Common myeloid progenitor, CD34-positive (primary cell): ENCODE measurements around the gene LRRC42.
A peak's percentile ranks its signal among the peaks of the same experiment; 100 is the strongest.

Source experiments
- CTCF ChIA-PET: fragments of 350-600 bp; sonication (Branson Sonifier 250); formaldehyde crosslinking; loops from one replicate; lab custom pipeline; 2021; ENCODE audit warnings: antibody characterized with exemption; lab: Charles Lee
- POLR2A ChIA-PET: fragments of 350-600 bp; sonication (Branson Sonifier 250); formaldehyde crosslinking; loops from one replicate; lab custom pipeline; 2021; ENCODE audit warnings: antibody characterized with exemption; lab: Charles Lee
- DNase-seq, 3 donors: peaks; one replicate each; pipeline versions ENCODE4 v3.0.0 to v3.0.0-alpha.2; 2013
- H3K27ac ChIP-seq, 2 experiments: 1 replicate in 1 of 2; 2 replicates in 1 of 2; pipeline ENCODE4 v1.7.0; 2013; ENCODE audit warnings: inconsistent platforms in 2 of 2, low read length in 2 of 2, mild to moderate bottlenecking in 2 of 2, low read depth in 1 of 2, moderate library complexity in 1 of 2; ENCODE audit not compliant: severe bottlenecking in 2 of 2, insufficient read depth in 1 of 2, poor library complexity in 1 of 2
- H3K27me3 ChIP-seq, 5 experiments: replicated peaks in 2 of 5; 1 replicate in 3 of 5; 2 replicates in 2 of 5; pipeline versions ENCODE4 v1.6.1 to v1.7.0; 2013; ENCODE audit warnings: low read length in 4 of 5, mild to moderate bottlenecking in 2 of 5, moderate library complexity in 2 of 5, inconsistent platforms in 1 of 5; ENCODE audit not compliant: insufficient read depth in 5 of 5, control insufficient read depth in 4 of 5
- H3K36me3 ChIP-seq, 4 experiments: 1 replicate in 2 of 4; 2 replicates in 2 of 4; pipeline versions ENCODE4 v1.6.1 to v1.7.0; 2013; ENCODE audit warnings: low read length in 3 of 4, control low read depth in 1 of 4, mild to moderate bottlenecking in 1 of 4; ENCODE audit not compliant: control insufficient read depth in 4 of 4, insufficient read depth in 4 of 4
- H3K4me1 ChIP-seq, 4 experiments: 1 replicate in 3 of 4; 2 replicates in 1 of 4; pipeline versions ENCODE4 v1.6.1 to v1.7.1; 2013; ENCODE audit warnings: low read length in 3 of 4, mild to moderate bottlenecking in 3 of 4, control low read depth in 1 of 4, inconsistent platforms in 1 of 4, moderate library complexity in 1 of 4; ENCODE audit not compliant: control insufficient read depth in 4 of 4, insufficient read depth in 4 of 4; ENCODE audit errors: control extremely low read depth in 1 of 4
- H3K4me3 ChIP-seq, 7 experiments: 1 replicate in 4 of 7; 2 replicates in 3 of 7; pipeline versions ENCODE4 v1.5.1 to v1.7.0; 2013; ENCODE audit warnings: mild to moderate bottlenecking in 7 of 7, low read length in 6 of 7, moderate library complexity in 6 of 7, inconsistent platforms in 2 of 7, low read depth in 2 of 7, control low read depth in 1 of 7; ENCODE audit not compliant: insufficient read depth in 4 of 7, control insufficient read depth in 1 of 7; ENCODE audit errors: extremely low read depth in 1 of 7
- H3K9me3 ChIP-seq, 5 experiments: 1 replicate in 4 of 5; 2 replicates in 1 of 5; pipeline versions ENCODE4 v1.6.1 to v1.7.1; 2013; ENCODE audit warnings: low read length in 4 of 5, mild to moderate bottlenecking in 2 of 5, inconsistent platforms in 1 of 5, low read depth in 1 of 5, moderate library complexity in 1 of 5; ENCODE audit not compliant: control insufficient read depth in 4 of 5, insufficient read depth in 2 of 5; ENCODE audit errors: control extremely low read depth in 1 of 5
- WGBS: methylation state at CpG from one replicate; pipeline ENCODE4 v1.1.5; 2013; ENCODE audit not compliant: insufficient coverage; 5-methylcytosine and 5-hydroxymethylcytosine counted together

LRRC42 gene

DNA sequence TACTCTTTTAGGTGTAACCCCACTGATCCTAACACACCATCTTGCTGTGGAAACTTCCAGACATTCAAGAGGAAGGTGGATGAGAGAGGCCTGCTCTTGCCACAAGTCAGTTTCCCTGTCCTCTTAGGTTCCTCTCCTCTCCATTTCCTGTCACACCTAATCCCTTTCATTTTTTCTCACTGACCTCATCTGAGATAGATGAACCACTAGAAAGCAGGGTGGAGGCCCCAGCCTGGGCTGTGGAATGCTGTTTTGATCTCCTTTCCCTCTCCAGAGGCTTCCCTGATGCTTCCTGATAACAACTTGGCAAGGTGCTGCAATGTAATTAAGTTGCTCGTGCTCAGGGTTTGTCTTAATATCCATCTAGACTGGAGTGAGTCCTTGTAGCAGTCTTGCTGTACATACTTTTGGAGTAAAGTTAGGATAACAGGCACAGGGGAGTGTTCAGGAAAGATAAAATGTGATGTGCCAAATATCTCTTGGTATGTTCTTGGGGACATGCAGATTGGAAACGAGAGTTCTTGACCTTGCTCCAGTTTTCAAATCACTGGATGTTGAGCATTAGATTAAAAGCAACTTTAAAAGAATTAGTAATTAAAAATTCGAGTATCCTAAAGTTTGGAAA lies 11.2 kb downstream of the LRRC42 start:
- no peak for DNase-seq
- Histone ChIP-seq H3K4me3 (no peak overlapping the region), H3K4me1 (peaks cover 0 to 8% (median 0%) of the 10 kb centered on the region in 4 experiments), H3K27me3 (no peaks in the 10 kb centered on the region), H3K9me3 (no peaks in the 10 kb centered on the region), H3K27ac (peak overlapping the region in 1 of 2 experiments; percentile 23), H3K36me3 (peaks cover 5 to 53% (median 23%) of the 10 kb centered on the region in 4 experiments)
- ChIA-PET CTCF (interaction anchor here (1.2 to 5.3 kb wide), 7 partner anchors 8 to 98 kb away, joined by 3 to 93 read pairs (median 5); no protein-coding TSS in a partner anchor), POLR2A (no interaction called here)
- WGBS: 90% methylated on average over 1 of the region's 3 CpGs

DNA sequence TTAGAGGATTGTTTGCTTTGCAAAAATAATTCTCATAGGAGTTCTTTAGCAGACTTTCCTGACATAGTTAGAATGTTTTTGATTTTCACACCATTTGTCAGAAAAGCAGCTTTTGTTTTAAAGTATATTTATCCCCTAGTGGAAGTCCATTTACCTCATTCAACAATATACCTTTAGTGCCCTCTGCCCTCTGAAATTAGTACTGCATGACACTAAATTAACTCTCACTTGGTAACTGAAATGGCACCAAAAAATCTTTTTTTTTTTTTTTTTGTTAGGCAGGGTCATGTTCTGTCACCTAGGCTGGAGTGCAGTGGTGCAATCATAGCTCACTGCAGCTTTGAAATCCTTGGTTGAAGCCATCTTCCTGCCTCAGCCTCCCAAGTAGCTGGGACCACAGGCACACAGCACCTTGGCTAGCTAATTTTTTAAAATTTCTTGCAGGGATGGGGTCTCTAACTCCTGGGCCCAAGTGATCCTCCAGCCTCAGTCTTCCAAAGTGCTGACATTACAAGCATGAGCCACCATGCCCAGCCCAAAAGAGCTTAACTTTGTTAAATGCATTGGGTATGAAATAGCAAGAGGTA lies 13.6 kb downstream of the LRRC42 start:
- Histone ChIP-seq H3K27ac (no peak overlapping the region), H3K27me3 (no peaks in the 10 kb centered on the region), H3K9me3 (no peaks in the 10 kb centered on the region), H3K36me3 (peaks cover 8 to 64% (median 27%) of the 10 kb centered on the region in 4 experiments), H3K4me1 (peaks cover 0 to 8% (median 2%) of the 10 kb centered on the region in 4 experiments), H3K4me3 (no peak overlapping the region)
- peak; percentile 62 to 85 (median 76) for DNase-seq
- CTCF ChIA-PET: interaction anchor here (0.6 to 5.3 kb wide), 26 partner anchors 10 to 841 kb away, joined by 3 to 93 read pairs (median 4); partner anchors contain the start of genes IFT25, LRRC42 and TTC22
- POLR2A ChIA-PET: no interaction called here

DNA sequence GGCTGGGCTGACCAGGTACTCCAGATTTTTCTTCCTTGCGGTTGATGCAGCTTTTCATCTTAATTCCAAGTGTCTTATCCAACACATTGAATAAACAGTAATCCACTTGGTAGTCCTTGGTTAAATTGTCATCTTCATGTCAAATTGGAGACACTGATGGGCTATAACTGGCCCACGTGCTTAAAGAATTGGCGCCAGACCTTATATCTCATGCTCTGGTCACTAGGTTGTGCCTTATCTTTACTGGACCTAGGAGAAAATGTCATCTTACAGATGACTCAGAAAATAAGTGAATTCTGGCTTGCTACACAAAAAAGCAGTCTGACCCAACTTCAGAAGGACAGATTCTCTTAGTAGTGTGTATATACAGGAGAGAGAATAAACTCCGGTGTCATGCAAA lies 16.2 kb downstream of the LRRC42 start:
- ChIA-PET CTCF (interaction anchor here (1.8 to 5.3 kb wide), 2 partner anchors 13 to 102 kb away, joined by 6 to 93 read pairs; no protein-coding TSS in a partner anchor), POLR2A (no interaction called here)
- Histone ChIP-seq H3K36me3 (peaks cover 8 to 64% (median 35%) of the 10 kb centered on the region in 4 experiments), H3K9me3 (no peaks in the 10 kb centered on the region), H3K27ac (no peak overlapping the region), H3K27me3 (no peaks in the 10 kb centered on the region), H3K4me3 (no peak overlapping the region), H3K4me1 (peaks cover 0 to 4% (median under 1%) of the 10 kb centered on the region in 4 experiments)
- WGBS: 81% methylated on average over 2 of the region's 4 CpGs
- DNase-seq: no peak

DNA sequence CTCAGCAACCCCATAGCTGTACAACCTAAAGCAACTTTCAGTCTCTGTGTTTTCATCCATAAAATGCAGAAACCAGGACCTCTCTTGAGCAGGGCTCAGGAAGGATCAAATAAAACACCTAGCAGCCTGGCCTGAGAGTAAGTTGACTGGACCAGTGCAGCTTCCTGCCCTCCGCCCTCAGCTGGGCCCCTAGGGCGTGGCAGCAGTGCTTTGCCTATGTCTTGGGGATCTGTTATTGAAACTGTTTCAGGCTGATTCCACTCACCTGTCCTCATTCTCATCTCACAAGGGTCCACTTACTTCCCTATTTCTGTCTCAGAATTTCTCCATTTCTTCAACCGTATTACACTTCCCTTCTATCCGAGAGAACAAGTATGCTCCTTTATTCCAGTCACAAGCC lies 17.3 kb downstream of the LRRC42 start:
- 67% methylated on average over 4 of the region's 4 CpGs for WGBS
- POLR2A ChIA-PET: no interaction called here
- Histone ChIP-seq H3K27ac (no peak overlapping the region), H3K9me3 (no peaks in the 10 kb centered on the region), H3K27me3 (no peaks in the 10 kb centered on the region), H3K4me3 (no peak overlapping the region), H3K36me3 (peaks cover 10 to 65% (median 38%) of the 10 kb centered on the region in 4 experiments), H3K4me1 (peaks cover 0 to 4% (median 0%) of the 10 kb centered on the region in 4 experiments)
- no peak for DNase-seq
- CTCF ChIA-PET: interaction anchor here (1.0 to 1.8 kb wide), 4 partner anchors 11 to 103 kb away, joined by 3 to 6 read pairs (median 4); no protein-coding TSS in a partner anchor

DNA sequence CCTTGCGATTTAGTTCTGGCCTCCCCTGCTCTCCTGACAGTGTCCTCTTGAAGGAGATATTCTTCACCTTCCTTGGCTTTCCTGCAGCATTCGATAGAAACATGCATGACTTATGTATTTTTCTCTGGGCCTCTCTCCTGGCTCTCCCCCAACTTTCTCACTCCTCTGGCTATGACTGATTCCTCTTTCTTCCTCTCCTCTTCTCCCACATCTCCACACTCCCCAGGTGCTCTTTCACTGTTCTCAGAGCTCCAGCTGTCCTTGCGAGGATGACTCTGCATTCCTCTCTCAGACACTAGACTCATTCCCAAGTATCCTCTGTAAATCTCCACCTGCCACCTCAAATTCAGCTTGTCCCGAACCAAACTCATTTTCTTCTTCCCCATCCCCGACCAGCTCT lies 18.0 kb downstream of the LRRC42 start:
- ChIA-PET POLR2A (no interaction called here), CTCF (interaction anchor here (1.0 to 1.4 kb wide), 3 partner anchors 12 to 104 kb away, joined by 3 to 4 read pairs (median 3); no protein-coding TSS in a partner anchor)
- Histone ChIP-seq H3K36me3 (peaks cover 10 to 69% (median 39%) of the 10 kb centered on the region in 4 experiments), H3K27ac (no peak overlapping the region), H3K4me3 (no peak overlapping the region), H3K9me3 (no peaks in the 10 kb centered on the region), H3K27me3 (no peaks in the 10 kb centered on the region), H3K4me1 (peaks cover 0 to 4% (median 0%) of the 10 kb centered on the region in 4 experiments)
- DNase-seq: no peak
- WGBS: 63% methylated on average over 5 of the region's 5 CpGs

DNA sequence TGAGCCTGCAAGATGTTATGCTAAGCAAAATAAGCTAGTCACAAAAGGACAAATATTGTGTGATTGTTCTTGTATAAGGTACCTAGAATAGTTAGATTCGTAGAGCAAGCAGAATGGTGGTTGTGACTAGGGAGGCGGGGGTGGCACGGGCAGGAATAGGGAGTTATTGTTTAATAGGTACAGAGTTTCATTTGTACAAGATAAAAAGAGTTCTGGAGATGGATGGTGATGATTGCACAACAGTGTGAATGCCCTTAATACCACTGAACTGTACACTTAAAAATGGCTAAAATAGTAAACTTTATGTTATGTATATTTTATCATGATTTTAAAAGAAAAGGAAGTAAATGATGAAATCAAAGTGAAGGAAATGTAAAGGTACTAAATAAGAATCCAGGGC lies 20.6 kb downstream of the LRRC42 start:
- Histone ChIP-seq H3K9me3 (no peaks in the 10 kb centered on the region), H3K4me3 (no peak overlapping the region), H3K27ac (no peak overlapping the region), H3K36me3 (peaks cover 10 to 55% (median 34%) of the 10 kb centered on the region in 4 experiments), H3K27me3 (no peaks in the 10 kb centered on the region), H3K4me1 (peaks cover 0 to 4% (median 0%) of the 10 kb centered on the region in 4 experiments)
- ChIA-PET POLR2A (no interaction called here), CTCF (no interaction called here)
- DNase-seq: no peak
- WGBS: 100% methylated on average over 3 of the region's 3 CpGs
